ENCODE measurements around the gene CWC15.
"Not testable (repeated sequence)": the region's sequence is repeated elsewhere in the genome, so short reads cannot be mapped to it uniquely, and the experiment has no call there.

The CWC15 gene

GRCh38 chr11:94948070-94948617 is 25.2 kb downstream of the CWC15 start:
- DNase-seq = no peak

GRCh38 chr11:94946812-94947211 is 26.5 kb downstream of the CWC15 start:
- DNase-seq = no peak

GRCh38 chr11:94941131-94941530 is 32.2 kb downstream of the CWC15 start:
- no peak for DNase-seq

- no peak for DNase-seq
Observed at GRCh38 chr11:94939346-94939745, 34.0 kb downstream of the CWC15 start.

GRCh38 chr11:94938095-94939055 is 35.0 kb downstream of the CWC15 start:
- no peak for DNase-seq

GRCh38 chr11:94934846-94935245 is 38.5 kb downstream of the CWC15 start:
- DNase-seq = no peak

- DNase-seq = no peak
Observed at GRCh38 chr11:94934362-94934761, 39.0 kb downstream of the CWC15 start.

GRCh38 chr11:94933223-94934130 is 39.9 kb downstream of the CWC15 start:
- no peak for DNase-seq

- DNase-seq = no peak
Observed at GRCh38 chr11:94932503-94932902, 40.9 kb downstream of the CWC15 start.

GRCh38 chr11:94932072-94932471 is 41.3 kb downstream of the CWC15 start:
- DNase-seq = not testable (repeated sequence)

- no peak for DNase-seq
Observed at GRCh38 chr11:94928117-94928990, 45.0 kb downstream of the CWC15 start.

GRCh38 chr11:94926698-94927237 is 46.6 kb downstream of the CWC15 start:
- DNase-seq = no peak

GRCh38 chr11:94926271-94926625 is 47.1 kb downstream of the CWC15 start:
- DNase-seq = no peak

GRCh38 chr11:94925422-94926270 is 47.7 kb downstream of the CWC15 start:
- no peak for DNase-seq

GRCh38 chr11:94924612-94925011 is 48.7 kb downstream of the CWC15 start:
- DNase-seq = no peak

- no peak for DNase-seq
Observed at GRCh38 chr11:94924171-94924572, 49.2 kb downstream of the CWC15 start.

GRCh38 chr11:94923004-94923334 is 50.4 kb downstream of the CWC15 start:
- no peak for DNase-seq

- DNase-seq = no peak
Observed at GRCh38 chr11:94922321-94923003, 50.9 kb downstream of the CWC15 start.

- no peak for DNase-seq
Observed at GRCh38 chr11:94920311-94920710, 53.0 kb downstream of the CWC15 start.

GRCh38 chr11:94913718-94914394 is 59.5 kb downstream of the CWC15 start:
- not testable (repeated sequence) for DNase-seq
